H1 (cell line): ENCODE results near the gene CEP135. TPM values are rescaled to one million over a fixed set of nuclear protein-coding genes. Genes with fewer than 3 reads are reported as not detected.

ENCODE experiments used
- CTCF ChIA-PET: fragments of 300-600 bp; sonication (Branson Sonifier 250); formaldehyde crosslinking; loops from one replicate; lab custom pipeline; 2021; ENCODE audit not compliant: partially characterized antibody; lab: Charles Lee
- POLR2A ChIA-PET: fragments of 300-600 bp; sonication (Branson Sonifier 250); formaldehyde crosslinking; loops from one replicate; lab custom pipeline; 2021; ENCODE audit warnings: inconsistent platforms; ENCODE audit not compliant: partially characterized antibody; lab: Charles Lee
- DNase-seq, 2 experiments: peaks; one replicate each; pipeline versions ENCODE4 v3.0.0 to v3.0.0-alpha.2; 2010 to 2022; ENCODE audit warnings: low spot score in 2 of 2, low read depth in 1 of 2, mixed read lengths in 1 of 2
- FAIRE-seq: peaks from 2 replicates; lab custom pipeline; 2011; peaks lifted over from hg19 to GRCh38; lab: Jason Lieb, UNC
- H2AFZ ChIP-seq: 2 replicates; pipeline ENCODE4 v1.8.1; 2012; ENCODE audit warnings: low read length, inconsistent platforms
- H2AK5ac ChIP-seq: 2 replicates; pipeline ENCODE4 v1.6.1; 2013; ENCODE audit warnings: low read depth, low read length
- H2BK120ac ChIP-seq: replicated peaks from 2 replicates; pipeline ENCODE3; 2013; ENCODE audit warnings: low read depth, low read length, inconsistent platforms
- H2BK12ac ChIP-seq: 2 replicates; pipeline ENCODE4 v1.6.1; 2013; ENCODE audit warnings: low read depth, low read length
- H2BK15ac ChIP-seq: 2 replicates; pipeline ENCODE4 v1.6.1; 2013; ENCODE audit warnings: low read length
- H2BK20ac ChIP-seq: 2 replicates; pipeline ENCODE4 v1.6.1; 2013; ENCODE audit warnings: low read length
- H2BK5ac ChIP-seq: 2 replicates; pipeline ENCODE4 v1.6.1; 2013; ENCODE audit warnings: low read depth, low read length
- H3K14ac ChIP-seq: 2 replicates; pipeline ENCODE4 v1.6.1; 2013; ENCODE audit warnings: inconsistent platforms; ENCODE audit not compliant: insufficient read length
- H3K18ac ChIP-seq: 2 replicates; pipeline ENCODE4 v1.6.1; 2013; ENCODE audit warnings: low read length; ENCODE audit errors: extremely low read depth
- H3K23ac ChIP-seq: 2 replicates; pipeline ENCODE4 v1.6.1; 2013; ENCODE audit warnings: inconsistent platforms; ENCODE audit not compliant: insufficient read length
- H3K23me2 ChIP-seq: 2 replicates; pipeline ENCODE4 v1.6.1; 2013; ENCODE audit warnings: low read depth, low read length
- H3K27ac ChIP-seq: 2 replicates; pipeline ENCODE4 v1.6.1; 2011; ENCODE audit warnings: low read depth, low read length, inconsistent platforms
- H3K27me3 ChIP-seq, 4 experiments: replicated peaks in 1 of 4; 1 replicate in 1 of 4; 2 replicates in 3 of 4; pipeline versions ENCODE4 v1.6.1 to v1.8.1; 2011 to 2013; ENCODE audit warnings: low read length in 3 of 4, mild to moderate bottlenecking in 3 of 4, inconsistent platforms in 2 of 4, mixed read lengths in 2 of 4, moderate library complexity in 1 of 4; ENCODE audit not compliant: control insufficient read depth in 3 of 4, insufficient read depth in 3 of 4; ENCODE audit errors: extremely low read depth in 1 of 4
- H3K36me3 ChIP-seq, 4 experiments: 2 replicates each; pipeline versions ENCODE4 v1.6.1 to v1.8.1; 2011 to 2013; ENCODE audit warnings: mild to moderate bottlenecking in 4 of 4, low read length in 3 of 4, moderate library complexity in 2 of 4, control low read depth in 1 of 4, inconsistent platforms in 1 of 4; ENCODE audit not compliant: insufficient read depth in 4 of 4, control insufficient read depth in 2 of 4
- H3K4ac ChIP-seq: replicated peaks from 2 replicates; pipeline ENCODE3; 2013; ENCODE audit warnings: low read length, low read depth, mixed read lengths, inconsistent platforms; ENCODE audit not compliant: insufficient read length
- H3K4me1 ChIP-seq, 4 experiments: replicated peaks in 1 of 4; 1 replicate in 1 of 4; 2 replicates in 3 of 4; pipeline versions ENCODE4 v1.6.1 to v1.8.1; 2011 to 2013; ENCODE audit warnings: low read length in 3 of 4, inconsistent platforms in 2 of 4, mixed read lengths in 1 of 4; ENCODE audit not compliant: insufficient read depth in 4 of 4, control insufficient read depth in 3 of 4
- H3K4me2 ChIP-seq, 2 experiments: 2 replicates each; pipeline versions ENCODE4 v1.6.1 to v1.8.1; 2011 to 2013; ENCODE audit warnings: low read depth in 2 of 2, low read length in 2 of 2, control low read depth in 1 of 2, inconsistent platforms in 1 of 2, mild to moderate bottlenecking in 1 of 2; ENCODE audit not compliant: insufficient read depth in 1 of 2
- H3K4me3 ChIP-seq, 4 experiments: fragments of 200-600, 300-600 bp in 1 of 4; sonication (generic), shearing (Covaris generic), sonication (Bioruptor Twin) in 1 of 4; 2 replicates each; pipeline versions ENCODE4 v1.5.1 to v1.8.1; 2011 to 2016; ENCODE audit warnings: low read length in 4 of 4, low read depth in 3 of 4, control low read depth in 2 of 4, inconsistent platforms in 2 of 4, mild to moderate bottlenecking in 2 of 4, mixed read lengths in 1 of 4, moderate library complexity in 1 of 4; ENCODE audit not compliant: insufficient read depth in 2 of 4; ENCODE audit errors: extremely low read depth in 1 of 4
- H3K56ac ChIP-seq: replicated peaks from 2 replicates; pipeline ENCODE3; 2013; ENCODE audit warnings: low read depth, mild to moderate bottlenecking, mixed read lengths, low read length, inconsistent platforms; ENCODE audit not compliant: insufficient read length
- H3K79me1 ChIP-seq: 2 replicates; pipeline ENCODE4 v1.6.1; 2013; ENCODE audit warnings: low read depth, low read length, control low read depth
- H3K79me2 ChIP-seq, 2 experiments: 2 replicates each; pipeline versions ENCODE4 v1.6.1 to v1.8.1; 2012 to 2013; ENCODE audit warnings: low read length in 2 of 2, mild to moderate bottlenecking in 2 of 2, inconsistent platforms in 1 of 2; ENCODE audit not compliant: insufficient read depth in 2 of 2, control insufficient read depth in 1 of 2
- H3K9ac ChIP-seq, 4 experiments: replicated peaks in 1 of 4; 1 replicate in 1 of 4; 2 replicates in 3 of 4; pipeline versions ENCODE4 v1.6.1 to v1.8.1; 2011 to 2013; ENCODE audit warnings: low read depth in 3 of 4, low read length in 3 of 4, control low read depth in 2 of 4, mild to moderate bottlenecking in 2 of 4, moderate library complexity in 2 of 4, inconsistent platforms in 1 of 4; ENCODE audit errors: extremely low read depth in 1 of 4
- H3K9me3 ChIP-seq, 2 experiments: 2 replicates each; pipeline versions ENCODE4 v1.6.1 to v1.8.1; 2012 to 2013; ENCODE audit warnings: mild to moderate bottlenecking in 2 of 2, moderate library complexity in 2 of 2, control low read depth in 1 of 2, inconsistent platforms in 1 of 2, low read depth in 1 of 2, low read length in 1 of 2, mixed read lengths in 1 of 2; ENCODE audit not compliant: insufficient read depth in 2 of 2
- H4K20me1 ChIP-seq, 2 experiments: replicated peaks in 1 of 2; 2 replicates each; pipeline versions ENCODE3 to v1.8.1; 2011 to 2013; ENCODE audit warnings: inconsistent platforms in 2 of 2, low read length in 2 of 2, mild to moderate bottlenecking in 1 of 2; ENCODE audit not compliant: insufficient read depth in 2 of 2, control insufficient read depth in 1 of 2
- H4K5ac ChIP-seq: 2 replicates; pipeline ENCODE4 v1.6.1; 2013; ENCODE audit warnings: low read length, low read depth, mixed read lengths, inconsistent platforms; ENCODE audit not compliant: insufficient read length
- H4K8ac ChIP-seq: 2 replicates; pipeline ENCODE4 v1.8.0; 2013; ENCODE audit warnings: mild to moderate bottlenecking, moderate library complexity, low read length, inconsistent platforms; ENCODE audit not compliant: insufficient read depth; ENCODE audit errors: extremely low read depth
- H4K91ac ChIP-seq: replicated peaks from 2 replicates; pipeline ENCODE3; 2013; ENCODE audit warnings: low read length, mixed read lengths, inconsistent platforms; ENCODE audit not compliant: insufficient read length
- CREB1 ChIP-seq: IDR thresholded peaks from 2 replicates; pipeline ENCODE4 v1.6.1; 2012; ENCODE audit warnings: inconsistent platforms
- MAX ChIP-seq: IDR thresholded peaks from 2 replicates; pipeline ENCODE4 v1.6.1; 2012; ENCODE audit warnings: inconsistent platforms
- TAF1 ChIP-seq: IDR thresholded peaks from 2 replicates; pipeline ENCODE4 v1.6.1; 2011; ENCODE audit warnings: mild to moderate bottlenecking, low read depth, low read length
- WGBS, 2 experiments: shearing (Covaris generic) in 1 of 2; methylation state at CpG; one replicate each; pipeline versions ENCODE4 v1.1.6 to v1.1.7; 2013 to 2015; ENCODE audit warnings: low lambda C conversion rate in 2 of 2, mixed read lengths in 2 of 2, inconsistent platforms in 1 of 2, low coverage in 1 of 2, missing lambda C conversion rate in 1 of 2; ENCODE audit not compliant: insufficient replicate concordance in 2 of 2, insufficient coverage in 1 of 2, insufficient read length in 1 of 2; ENCODE audit errors: extremely low coverage in 1 of 2, missing lambda C conversion rate in 1 of 2; 5-methylcytosine and 5-hydroxymethylcytosine counted together
- polyA plus RNA-seq, 7 experiments: library from polyadenylated mRNA; depleted of rRNA in 3 of 7; stranded (reverse) in 5 of 7; unstranded in 2 of 7; fragments of >200 nt in 5 of 7; fragments of 200-250 nt in 2 of 7; gene quantifications; 1 replicate in 5 of 7; 2 replicates in 1 of 7; 4 replicates in 1 of 7; pipeline versions ENCODE4 v1.2.1 to v1.2.3, GENCODE V29; 2011 to 2013; ENCODE audit warnings: missing spikeins in 2 of 7, mixed read lengths in 2 of 7
- total RNA-seq: library from RNA; stranded (reverse); fragmentation: NEBNext Ultra II Directional; extraction: Animal tissue kit (Norgen Biotek cat#: 25700); gene quantifications from 2 replicates; pipeline ENCODE4 v1.2.1, GENCODE V29; 2021

The CEP135 gene
- total and polyA plus RNA-seq, 2 of the 8 experiments (the other 6 are each of a cell fraction or from before 2014, with no cell fraction given), result 2.7 to 14.5 TPM

GRCh38 chr4:56055027-56055977 lies 106.6 kb downstream of the CEP135 start:
- H3K27ac ChIP-seq, result no peak overlapping the region
- H4K20me1 ChIP-seq, result no peaks in the 10 kb centered on the region
- H3K4me3 ChIP-seq, result no peak overlapping the region
- H3K27me3 ChIP-seq, result peaks cover 0 to 3% (median 0%) of the 10 kb centered on the region in 4 experiments; a peak in 1 of 7 replicates
- H2AK5ac ChIP-seq, result no peak overlapping the region
- H3K4ac ChIP-seq, result no peak overlapping the region
- CTCF ChIA-PET, result interaction anchor here (1.4 kb wide), 1 partner anchor 107 kb away, joined by 3 read pairs; no protein-coding TSS in a partner anchor
- no peaks in the 10 kb centered on the region for H3K36me3 ChIP-seq
- H3K23ac ChIP-seq, result no peak overlapping the region
- H3K4me2 ChIP-seq, result no peak overlapping the region
- H2BK5ac ChIP-seq, result no peak overlapping the region
- H3K79me1 ChIP-seq, result no peaks in the 10 kb centered on the region
- no peaks in the 10 kb centered on the region for H3K23me2 ChIP-seq
- H2BK15ac ChIP-seq, result no peak overlapping the region
- no peak overlapping the region for H4K8ac ChIP-seq
- no peak overlapping the region for H2BK120ac ChIP-seq
- TF ChIP-seq TAF1, result no peak
- TF ChIP-seq CREB1, result no peak
- TF ChIP-seq MAX, result no peak
- WGBS, 2 experiments, result 74% methylated on average over 8 of the region's 8 CpGs; no CpG with 5 or more reads in 1 of the 2 experiments
- no peak overlapping the region for H2AFZ ChIP-seq
- POLR2A ChIA-PET, result interaction anchor here (1.1 kb wide), 1 partner anchor 10 kb away, joined by 3 read pairs; no protein-coding TSS in a partner anchor
- H4K5ac ChIP-seq, result no peak overlapping the region
- no peak for DNase-seq
- H3K4me1 ChIP-seq, result peaks cover 0 to 15% (median 5%) of the 10 kb centered on the region in 4 experiments; a peak in 3 of 7 replicates
- H2BK12ac ChIP-seq, result no peak overlapping the region
- no peaks in the 10 kb centered on the region for H3K9me3 ChIP-seq
- H4K91ac ChIP-seq, result no peak overlapping the region
- no peak overlapping the region for H3K9ac ChIP-seq
- no peak overlapping the region for H3K14ac ChIP-seq
- H3K79me2 ChIP-seq, result peaks cover 0 to 77% of the 10 kb centered on the region in 2 experiments; a peak in 2 of 4 replicates
- H2BK20ac ChIP-seq, result no peak overlapping the region
- no peak overlapping the region for H3K18ac ChIP-seq
- H3K56ac ChIP-seq, result no peak overlapping the region
- FAIRE-seq, result no peak
